NCI-H1417 (cell line): ENCODE data around the gene TFPI2.
"Not testable (repeated sequence)": the region's sequence is repeated elsewhere in the genome, so short reads cannot be mapped to it uniquely, and the experiment has no call there.

Source experiments
- DNase-seq, 3 experiments: peaks; one replicate each; lab custom pipeline; 2025; lab: John Stamatoyannopoulos, UW

TFPI2 gene

GRCh38 chr7:93890464-93891068 is at the start of gene TFPI2:
Gene TFPI2, minus strand, starts transcription at chr7:93890753. Its CDS starts 75 bp downstream, at chr7:93890678.
- no peak for DNase-seq

DNA sequence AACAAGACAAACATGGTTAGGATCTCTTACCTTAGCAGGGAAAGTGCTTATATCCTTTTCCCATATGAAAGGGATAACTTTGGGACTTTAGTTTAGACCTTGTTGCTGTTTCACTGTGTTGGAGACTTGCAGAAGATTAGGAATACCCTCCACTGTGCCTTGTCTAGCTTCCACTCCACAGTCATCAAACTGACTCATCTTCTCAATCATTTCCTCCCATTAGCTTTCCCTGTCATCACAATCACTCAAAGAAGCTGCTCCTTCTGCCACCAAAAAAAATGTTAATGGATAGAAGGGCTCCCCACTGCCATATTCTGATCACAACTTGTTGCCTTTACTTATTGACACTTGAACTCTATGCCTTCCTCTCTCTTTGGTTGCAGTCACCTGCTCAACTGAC is 47.7 kb upstream of the TFPI2 start:
- DNase-seq, result no peak

DNA sequence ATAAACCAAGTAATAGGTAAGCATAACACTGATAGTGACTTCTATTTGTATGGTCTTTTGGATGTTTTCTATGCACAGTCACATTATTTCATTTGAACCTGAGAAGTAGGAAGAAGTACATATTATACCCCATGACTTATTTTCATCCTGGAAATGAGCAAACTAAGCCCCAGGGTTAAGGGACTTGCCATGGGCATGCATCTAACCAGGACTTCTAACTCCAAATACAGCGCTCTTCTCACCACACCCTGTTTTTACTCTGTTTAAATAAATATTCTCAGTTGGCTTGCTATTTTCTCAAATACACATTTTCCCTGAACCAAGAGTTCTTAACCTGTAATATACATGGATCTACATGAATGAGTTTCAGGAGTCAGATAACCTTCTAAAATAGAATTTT is 47.3 kb upstream of the TFPI2 start:
- no peak for DNase-seq

DNA sequence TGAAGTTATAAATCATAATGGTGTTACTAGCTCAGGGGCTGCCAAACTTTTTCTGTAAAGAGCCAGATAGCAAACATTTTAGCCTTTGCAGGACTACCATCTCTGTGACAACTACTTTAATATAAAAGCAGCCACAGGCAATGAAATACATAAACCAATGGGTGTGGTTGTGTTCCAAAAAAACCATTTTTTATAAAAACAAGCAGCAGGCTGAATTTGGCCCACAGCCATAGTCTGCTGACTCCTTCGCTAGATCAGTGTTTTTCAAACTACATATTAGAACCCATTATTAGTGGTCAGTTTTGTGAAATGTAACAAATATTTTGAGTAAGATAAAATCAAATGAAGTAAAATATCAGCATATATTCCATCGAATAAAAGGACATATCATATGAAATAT is 44.5 kb upstream of the TFPI2 start:
- no peak for DNase-seq

DNA sequence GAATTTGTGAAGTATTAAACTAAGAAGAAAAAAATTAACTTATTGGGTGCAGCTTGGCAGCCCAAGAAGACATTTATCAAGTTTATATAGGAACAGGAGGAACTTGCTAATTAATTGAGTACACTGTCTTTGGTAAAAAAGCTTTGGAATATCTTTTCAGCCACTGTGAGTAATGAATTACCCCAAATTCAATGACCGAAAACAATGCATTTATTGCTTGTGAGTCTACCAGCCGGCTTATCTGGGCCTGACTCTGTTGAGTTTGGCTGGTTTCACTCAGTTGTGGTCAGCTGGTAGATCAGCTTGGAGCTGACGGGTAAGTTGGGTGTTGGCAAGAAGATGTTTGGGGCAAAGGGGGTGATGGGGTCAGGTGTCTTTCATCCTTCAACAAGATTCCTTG is 42.6 kb upstream of the TFPI2 start:
- DNase-seq, result no peak

- DNase-seq, result no peak
Observed at GRCh38 chr7:93931655-93932054, 41.1 kb upstream of the TFPI2 start.

DNA sequence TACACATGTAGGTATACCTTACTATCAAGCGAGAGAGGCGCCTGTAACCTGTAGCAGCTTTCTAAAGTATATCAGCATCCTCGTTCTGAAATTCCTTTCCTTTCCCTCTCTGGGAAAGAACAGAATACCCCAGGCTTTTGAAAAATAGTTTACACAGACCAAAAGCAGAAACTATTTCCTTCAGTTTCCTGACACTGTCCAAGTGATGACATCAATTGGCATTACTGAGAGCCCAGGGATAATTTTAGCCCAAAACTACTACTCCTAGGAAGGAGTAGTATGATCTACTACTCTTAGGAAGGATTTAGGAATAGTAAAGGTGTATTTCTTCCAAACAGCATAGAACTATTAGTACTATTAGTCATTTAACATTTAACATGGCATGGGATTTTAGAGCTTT is 37.0 kb upstream of the TFPI2 start:
- DNase-seq, result no peak

GRCh38 chr7:93926800-93927199 is 36.2 kb upstream of the TFPI2 start:
- DNase-seq, result no peak

GRCh38 chr7:93923942-93924341 is 33.4 kb upstream of the TFPI2 start:
- DNase-seq, result no peak

GRCh38 chr7:93923296-93923695 is 32.7 kb upstream of the TFPI2 start:
- no peak for DNase-seq

- no peak for DNase-seq
Observed at GRCh38 chr7:93921607-93922566, 31.3 kb upstream of the TFPI2 start, which contains the start of gene GNG11. Gene GNG11, plus strand, starts transcription at chr7:93921735. Its CDS starts 403 bp downstream, at chr7:93922138.

DNA sequence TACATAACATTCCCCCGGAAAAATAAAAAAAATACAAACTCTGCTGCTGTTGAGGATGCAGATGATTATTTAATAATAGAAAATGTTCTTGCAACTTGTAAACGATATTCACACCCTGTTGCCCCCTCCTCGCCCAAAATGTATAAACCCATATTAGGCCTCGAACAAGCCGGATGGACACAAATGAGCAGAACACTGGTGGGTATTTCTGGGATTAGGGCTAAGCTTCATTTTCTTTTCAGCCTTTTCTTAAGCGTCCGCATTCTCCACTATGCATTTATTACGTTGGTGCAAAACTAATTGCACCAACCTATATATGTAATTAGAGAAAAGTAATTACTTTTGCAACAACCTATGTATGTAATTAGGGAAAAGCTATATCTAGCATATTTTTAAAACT is 30.6 kb upstream of the TFPI2 start:
- DNase-seq, result no peak

- no peak for DNase-seq
Observed at GRCh38 chr7:93920496-93921182, 30.1 kb upstream of the TFPI2 start.

- DNase-seq, result not testable (repeated sequence)
Observed at GRCh38 chr7:93916315-93916714, 25.8 kb upstream of the TFPI2 start.

DNA sequence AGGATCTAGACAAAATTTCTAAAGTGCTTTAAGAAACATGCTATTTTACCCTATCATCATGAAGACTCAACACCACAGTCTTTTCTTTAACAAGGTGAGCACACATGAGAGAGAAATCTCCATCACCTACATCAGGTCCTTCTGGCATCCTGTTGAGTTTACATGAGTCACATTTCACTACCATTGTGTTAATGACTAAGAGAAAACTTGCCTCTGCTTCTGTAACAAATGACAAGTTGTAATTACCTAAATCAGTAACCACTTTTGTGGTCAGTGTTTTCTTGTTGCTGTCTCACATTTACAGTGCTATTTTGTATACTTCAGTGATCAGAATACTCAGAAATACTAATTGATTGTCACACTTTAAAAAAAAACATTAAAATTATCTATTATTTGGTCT is 25.3 kb upstream of the TFPI2 start:
- DNase-seq, result peak in 1 of 3 experiments; percentile 9

DNA sequence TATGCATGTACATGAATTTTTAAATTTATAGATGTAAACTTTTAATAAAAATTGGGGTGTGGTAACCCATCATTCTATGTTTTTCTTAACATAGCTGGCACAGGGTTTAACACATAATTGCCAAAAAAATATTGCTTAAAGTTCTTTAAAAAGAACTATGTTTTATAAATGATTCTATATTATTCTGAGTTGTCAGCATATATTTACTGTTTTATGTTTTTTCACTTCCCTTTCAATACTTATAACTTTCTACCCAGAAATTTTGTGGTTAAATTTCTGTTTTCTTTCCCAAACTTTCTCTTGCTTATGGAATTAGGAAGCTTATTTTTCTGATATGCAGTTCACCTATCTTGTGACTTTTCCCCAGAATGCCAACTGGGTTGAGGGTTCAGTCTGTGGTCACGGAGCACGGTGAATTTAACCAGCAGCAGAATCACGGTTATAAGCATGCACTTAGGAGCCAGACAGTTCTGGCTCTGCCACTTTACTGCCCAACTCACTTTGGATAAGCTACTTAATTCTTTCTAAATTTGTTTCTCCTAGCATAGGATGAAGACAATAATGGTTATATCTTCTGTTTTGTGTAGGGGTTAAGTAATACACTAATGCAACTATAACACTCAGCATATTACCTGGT is 24.8 kb upstream of the TFPI2 start:
- DNase-seq, result not testable (repeated sequence)

- DNase-seq, result no peak
Observed at GRCh38 chr7:93914581-93915066, 24.1 kb upstream of the TFPI2 start.

GRCh38 chr7:93913197-93913596 is 22.6 kb upstream of the TFPI2 start:
- no peak for DNase-seq

- peak in 1 of 3 experiments; percentile 6 for DNase-seq
Observed at GRCh38 chr7:93911661-93912060, 21.1 kb upstream of the TFPI2 start.

GRCh38 chr7:93911242-93911641 is 20.7 kb upstream of the TFPI2 start:
- DNase-seq, result not testable (repeated sequence)

DNA sequence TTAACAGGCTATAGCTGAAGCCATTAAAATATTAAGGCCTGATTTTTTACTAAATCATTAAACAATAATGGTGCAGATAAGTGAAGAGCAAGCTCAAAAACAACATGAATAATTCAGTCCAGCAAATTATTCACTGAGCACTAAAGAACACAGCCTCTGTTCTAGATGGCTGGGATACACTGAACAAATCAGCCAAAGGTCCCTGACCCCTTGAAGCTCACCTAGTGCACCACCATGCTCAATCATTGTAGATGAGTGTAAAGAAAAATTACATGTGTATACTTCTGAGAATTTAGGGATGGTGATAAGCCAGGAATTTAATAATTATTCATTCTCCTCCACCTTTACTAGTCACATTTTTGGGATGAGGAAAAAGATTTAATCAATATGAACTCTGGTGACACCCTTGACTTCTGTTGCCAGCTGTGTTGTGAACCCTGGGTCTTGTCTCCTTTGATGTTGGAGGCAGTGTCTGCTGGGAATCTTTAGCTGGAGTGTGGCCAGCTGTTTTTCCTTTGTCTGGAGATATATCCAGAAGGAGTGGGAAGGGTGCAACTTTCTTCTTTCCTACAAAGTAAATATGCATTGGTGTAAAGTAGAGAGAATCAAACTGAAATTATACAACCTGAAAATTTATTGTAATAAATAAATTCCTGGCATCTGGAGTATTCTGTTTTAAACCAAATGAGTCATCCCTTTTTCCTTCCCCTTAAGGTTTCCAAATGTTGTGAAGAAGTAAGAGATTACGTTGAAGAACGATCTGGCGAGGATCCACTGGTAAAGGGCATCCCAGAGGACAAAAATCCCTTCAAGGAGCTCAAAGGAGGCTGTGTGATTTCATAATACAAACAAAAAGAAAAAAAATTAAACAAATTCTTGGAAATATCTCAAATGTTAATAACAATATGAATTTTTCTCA is 19.8 kb upstream of the TFPI2 start:
- DNase-seq, result no peak
